ENCODE measurements around the gene AKAP13. TPM values are rescaled to one million over a fixed set of nuclear protein-coding genes. Genes with fewer than 3 reads are reported as not detected.
"Not testable (repeated sequence)": the region's sequence is repeated elsewhere in the genome, so short reads cannot be mapped to it uniquely, and the experiment has no call there.

The AKAP13 gene
- total RNA-seq, 4 donors from 2014 or later = 189 to 405 (median 244) TPM

DNA sequence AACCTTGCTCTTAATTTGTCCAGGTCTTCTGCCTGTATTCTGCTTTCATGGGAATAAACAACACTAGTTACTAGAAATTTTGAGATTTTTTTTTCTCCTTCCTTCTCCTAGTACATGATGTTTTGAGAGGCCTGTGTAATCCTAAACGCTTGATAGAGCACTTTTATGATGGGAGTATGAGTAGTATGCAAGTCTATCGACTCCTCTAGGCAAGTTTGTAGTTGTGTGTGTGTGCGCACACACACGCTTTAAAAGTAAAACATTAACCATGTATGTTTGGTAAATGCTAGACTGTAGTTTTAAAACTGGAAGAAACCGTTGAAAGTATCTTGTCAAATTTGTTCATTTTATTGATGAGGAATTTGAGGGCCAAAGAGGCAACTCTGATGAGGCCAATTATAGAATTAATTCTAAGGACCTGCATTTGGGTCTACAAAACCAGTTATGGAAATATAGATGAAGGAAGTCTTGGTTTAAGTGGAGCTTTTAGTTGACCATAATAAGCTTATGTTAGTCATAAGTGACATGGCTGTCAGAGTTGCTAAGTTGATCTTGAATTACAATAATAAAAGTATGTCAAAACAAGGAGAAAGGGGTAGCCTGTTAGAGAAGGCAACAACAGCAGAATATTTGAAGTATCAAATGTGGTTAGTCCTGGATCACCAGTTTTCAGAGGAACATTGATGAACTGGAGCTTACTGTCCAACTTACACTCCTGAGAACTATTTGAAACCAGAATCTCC lies 47.1 kb downstream of the AKAP13 start:
- peaks cover 10 to 40% of the 10 kb centered on the region in 2 donors for H3K4me1 ChIP-seq
- 82 to 83% methylated on average over 5 of the region's 5 CpGs for WGBS, 2 donors
- H3K27ac ChIP-seq = no peak overlapping the region
- TF ChIP-seq POLR2A (IDR thresholded peaks at IDR 0.05) = no peak
- TF ChIP-seq, protein P1, sequence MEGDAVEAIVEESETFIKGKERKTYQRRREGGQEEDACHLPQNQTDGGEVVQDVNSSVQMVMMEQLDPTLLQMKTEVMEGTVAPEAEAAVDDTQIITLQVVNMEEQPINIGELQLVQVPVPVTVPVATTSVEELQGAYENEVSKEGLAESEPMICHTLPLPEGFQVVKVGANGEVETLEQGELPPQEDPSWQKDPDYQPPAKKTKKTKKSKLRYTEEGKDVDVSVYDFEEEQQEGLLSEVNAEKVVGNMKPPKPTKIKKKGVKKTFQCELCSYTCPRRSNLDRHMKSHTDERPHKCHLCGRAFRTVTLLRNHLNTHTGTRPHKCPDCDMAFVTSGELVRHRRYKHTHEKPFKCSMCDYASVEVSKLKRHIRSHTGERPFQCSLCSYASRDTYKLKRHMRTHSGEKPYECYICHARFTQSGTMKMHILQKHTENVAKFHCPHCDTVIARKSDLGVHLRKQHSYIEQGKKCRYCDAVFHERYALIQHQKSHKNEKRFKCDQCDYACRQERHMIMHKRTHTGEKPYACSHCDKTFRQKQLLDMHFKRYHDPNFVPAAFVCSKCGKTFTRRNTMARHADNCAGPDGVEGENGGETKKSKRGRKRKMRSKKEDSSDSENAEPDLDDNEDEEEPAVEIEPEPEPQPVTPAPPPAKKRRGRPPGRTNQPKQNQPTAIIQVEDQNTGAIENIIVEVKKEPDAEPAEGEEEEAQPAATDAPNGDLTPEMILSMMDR (IDR thresholded peaks at IDR 0.05) = no peak
- no peak for DNase-seq
- intact Hi-C loops (cut with DNase I) = no loop called here
- no peaks in the 10 kb centered on the region for H3K36me3 ChIP-seq
- H3K9me3 ChIP-seq = no peaks in the 10 kb centered on the region
- H3K4me3 ChIP-seq (replicated peaks in 1 of 3) = no peak overlapping the region
- no peaks in the 10 kb centered on the region for H3K27me3 ChIP-seq

DNA sequence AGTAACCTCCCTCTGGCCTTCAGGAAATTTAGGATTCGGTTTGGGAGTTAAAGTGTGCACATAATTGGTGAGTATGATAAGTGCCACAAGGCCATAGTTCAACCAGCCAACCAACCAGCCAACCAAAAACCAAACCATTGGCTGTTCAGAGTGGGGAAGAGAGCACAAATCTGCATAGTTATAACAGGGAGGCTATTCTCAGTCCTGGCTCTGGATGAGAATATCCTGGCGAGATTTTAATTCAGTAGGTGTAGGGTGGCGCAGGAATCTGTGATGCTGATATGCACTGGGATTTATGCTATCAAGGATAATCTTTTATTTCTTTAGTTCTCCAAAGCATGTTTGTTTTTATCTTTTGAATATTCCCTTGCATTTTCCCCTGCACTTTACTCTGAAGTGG lies 49.1 kb downstream of the AKAP13 start:
- Histone ChIP-seq H3K4me3 (replicated peaks in 1 of 3) (no peak overlapping the region), H3K27ac (no peak overlapping the region), H3K36me3 (no peaks in the 10 kb centered on the region), H3K9me3 (no peaks in the 10 kb centered on the region), H3K4me1 (peaks cover 6 to 27% of the 10 kb centered on the region in 2 donors), H3K27me3 (no peaks in the 10 kb centered on the region)
- no peak for DNase-seq
- TF ChIP-seq, protein P1 (IDR thresholded peaks at IDR 0.05) = no peak
- intact Hi-C loops (cut with DNase I) = no loop called here
- 93 to 98% methylated on average over 3 of the region's 3 CpGs for WGBS, 2 donors

DNA sequence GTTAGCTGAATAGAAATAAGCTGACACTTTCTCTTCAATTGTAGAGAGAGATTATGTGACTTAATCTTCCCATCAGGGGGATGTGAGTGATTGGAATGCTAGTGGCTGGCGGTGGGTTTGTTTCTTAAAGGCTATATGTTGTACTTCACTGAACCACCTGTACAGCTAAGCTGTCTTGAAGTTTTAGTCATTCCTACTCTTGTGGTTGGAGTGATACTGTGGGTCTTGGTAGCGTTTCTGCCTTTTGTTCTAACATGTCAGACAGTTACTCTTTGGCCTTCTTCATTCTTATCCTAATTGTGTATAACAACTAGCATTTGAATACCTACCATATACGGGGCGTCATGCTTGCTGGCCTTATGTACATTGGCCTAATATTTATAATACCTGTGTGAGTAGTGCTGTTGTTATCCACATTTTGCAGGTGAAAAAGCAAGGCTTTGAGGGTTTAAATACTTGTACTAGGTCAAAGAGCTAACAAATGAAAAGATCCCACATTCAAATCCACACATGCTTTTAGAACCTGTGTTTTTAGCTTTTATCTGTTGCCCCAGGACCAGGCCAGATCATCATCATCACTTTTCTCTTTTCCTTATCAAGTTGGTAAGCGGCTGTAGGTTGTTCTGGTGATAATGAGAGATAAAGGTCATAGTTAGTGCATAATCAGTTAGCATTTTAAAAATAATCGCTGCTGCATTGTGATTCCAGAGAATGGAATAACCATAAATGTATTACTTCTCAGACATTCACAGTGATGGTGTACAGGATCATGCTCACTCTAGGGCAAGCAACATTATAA lies 50.2 kb downstream of the AKAP13 start:
- no peak for DNase-seq
- intact Hi-C loops (cut with DNase I) = no loop called here
- Histone ChIP-seq H3K4me1 (peaks cover 6 to 19% of the 10 kb centered on the region in 2 donors), H3K9me3 (no peaks in the 10 kb centered on the region), H3K27ac (no peak overlapping the region), H3K27me3 (no peaks in the 10 kb centered on the region), H3K36me3 (no peaks in the 10 kb centered on the region), H3K4me3 (replicated peaks in 1 of 3) (no peak overlapping the region)
- 89 to 93% methylated on average over 6 of the region's 6 CpGs for WGBS, 2 donors
- no peak for TF ChIP-seq POLR2A (IDR thresholded peaks at IDR 0.05)
- TF ChIP-seq, protein P1 (IDR thresholded peaks at IDR 0.05) = no peak

DNA sequence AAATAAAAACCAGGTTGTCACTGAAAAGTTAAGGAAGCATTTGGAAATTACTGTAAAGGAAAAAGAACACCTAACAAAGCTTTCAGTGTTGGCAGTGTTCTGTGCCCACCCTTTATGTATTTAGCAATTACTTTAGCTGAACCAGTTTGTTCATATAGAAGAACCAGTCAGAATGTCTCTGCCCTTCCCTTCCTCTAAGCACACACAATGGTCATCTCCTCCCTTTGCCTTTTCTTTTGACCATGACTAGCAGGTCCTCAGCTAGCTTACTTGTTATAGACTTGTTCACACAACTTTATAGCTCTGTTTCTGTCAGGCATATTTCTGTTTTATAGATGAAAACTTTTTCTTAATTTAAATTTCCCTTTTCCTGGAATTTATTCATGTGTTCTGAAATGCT lies 59.6 kb downstream of the AKAP13 start:
- no peaks in the 10 kb centered on the region for H3K27me3 ChIP-seq
- H3K36me3 ChIP-seq = no peaks in the 10 kb centered on the region
- H3K27ac ChIP-seq = no peak overlapping the region
- TF ChIP-seq, protein P1 (IDR thresholded peaks at IDR 0.05) = no peak
- no peak for TF ChIP-seq POLR2A (IDR thresholded peaks at IDR 0.05)
- H3K4me3 ChIP-seq (replicated peaks in 1 of 3) = no peak overlapping the region
- no peak for DNase-seq
- peaks cover 21 to 32% of the 10 kb centered on the region in 2 donors for H3K4me1 ChIP-seq
- no peaks in the 10 kb centered on the region for H3K9me3 ChIP-seq
- intact Hi-C loops (cut with DNase I) = no loop called here

DNA sequence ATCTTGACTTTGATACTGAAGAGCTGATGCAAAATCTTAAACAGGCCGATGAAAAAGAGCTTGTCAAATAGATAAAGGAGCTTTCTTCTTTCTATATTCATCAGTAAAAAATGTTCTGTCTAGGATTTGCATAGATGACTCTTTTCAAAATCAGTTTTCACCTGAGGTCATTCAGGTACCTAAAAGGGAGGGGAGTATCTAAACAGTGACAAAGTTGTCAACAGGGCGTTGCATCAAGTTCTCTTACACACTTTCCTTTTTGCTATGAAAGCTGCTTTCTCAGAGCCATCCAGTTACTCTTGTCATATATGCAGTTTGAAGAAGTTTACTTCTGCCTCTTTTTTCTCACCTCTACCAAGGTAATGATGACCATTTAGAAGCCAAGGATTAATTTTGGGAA lies 60.0 kb downstream of the AKAP13 start:
- no peak for DNase-seq
- H3K4me3 ChIP-seq (replicated peaks in 1 of 3) = no peak overlapping the region
- WGBS, 2 donors = 81 to 87% methylated on average over 2 of the region's 2 CpGs
- intact Hi-C loops (cut with DNase I) = no loop called here
- H3K36me3 ChIP-seq = no peaks in the 10 kb centered on the region
- no peak overlapping the region for H3K27ac ChIP-seq
- no peaks in the 10 kb centered on the region for H3K9me3 ChIP-seq
- no peak for TF ChIP-seq POLR2A (IDR thresholded peaks at IDR 0.05)
- TF ChIP-seq, protein P1 (IDR thresholded peaks at IDR 0.05) = no peak
- H3K27me3 ChIP-seq = no peaks in the 10 kb centered on the region
- peaks cover 23 to 34% of the 10 kb centered on the region in 2 donors for H3K4me1 ChIP-seq

DNA sequence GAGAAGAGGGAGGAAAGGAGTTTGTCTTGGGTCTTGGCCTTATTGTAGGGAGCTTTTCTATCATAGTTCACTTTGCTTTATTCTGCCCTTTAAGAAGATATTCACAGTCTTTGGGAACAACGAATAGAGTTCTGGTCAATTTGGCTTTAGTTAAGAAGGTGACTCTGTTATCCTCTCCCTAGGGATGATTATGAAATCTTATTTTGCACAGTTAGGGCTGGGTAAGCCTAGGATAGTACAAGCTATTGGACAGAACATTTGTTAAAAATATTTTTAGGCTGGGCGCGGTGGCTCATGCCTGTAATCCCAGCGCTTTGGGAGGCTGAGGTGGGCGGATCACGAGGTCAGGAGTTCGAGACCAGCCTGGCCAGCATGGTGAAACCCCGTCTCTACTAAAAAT lies 61.5 kb downstream of the AKAP13 start:
- WGBS, 2 donors = 79 to 96% methylated on average over 8 of the region's 8 CpGs
- H3K27ac ChIP-seq = peak overlapping the region in 2 of 3 donors; percentile 9 to 12
- H3K9me3 ChIP-seq; H3K36me3 ChIP-seq; intact Hi-C loops (cut with DNase I); DNase-seq; H3K4me3 ChIP-seq (replicated peaks in 1 of 3); H3K27me3 ChIP-seq: not testable (repeated sequence)
- H3K4me1 ChIP-seq = peaks cover 23 to 34% of the 10 kb centered on the region in 2 donors
